CD14-positive monocyte (primary cell): ENCODE measurements around the gene TNFRSF8. TPM values are rescaled to one million over a fixed set of nuclear protein-coding genes. Genes with fewer than 3 reads are reported as not detected.

Experiments used
- DNase-seq, 3 donors: peaks; one replicate each; pipeline ENCODE4 v3.0.0-alpha.2; 2011 to 2022
- H2AFZ ChIP-seq: 2 replicates; pipeline ENCODE4 v1.6.0; 2012; ENCODE audit warnings: mild to moderate bottlenecking, low read depth, low read length, inconsistent platforms; ENCODE audit not compliant: insufficient read depth, poor library complexity, severe bottlenecking
- H3K27ac ChIP-seq, 2 donors: 1 replicate in 1 of 2; 2 replicates in 1 of 2; pipeline ENCODE4 v1.5.1; 2012 to 2013; ENCODE audit warnings: low read length in 2 of 2, control low read depth in 1 of 2, inconsistent platforms in 1 of 2, low read depth in 1 of 2, mild to moderate bottlenecking in 1 of 2
- H3K27me3 ChIP-seq, 2 donors: one replicate each; pipeline versions ENCODE4 v1.6.0 to v1.6.1; 2011 to 2013; ENCODE audit warnings: low read length in 2 of 2; ENCODE audit not compliant: control insufficient read depth in 2 of 2, insufficient read depth in 2 of 2
- H3K36me3 ChIP-seq, 2 donors: replicated peaks in 1 of 2; 1 replicate in 1 of 2; 2 replicates in 1 of 2; pipeline versions ENCODE4 v1.5.1 to v1.6.1; 2012 to 2013; ENCODE audit warnings: low read length in 2 of 2, control low read depth in 1 of 2, inconsistent platforms in 1 of 2, mild to moderate bottlenecking in 1 of 2; ENCODE audit not compliant: insufficient read depth in 2 of 2, control insufficient read depth in 1 of 2
- H3K4me1 ChIP-seq, 2 donors: 1 replicate in 1 of 2; 2 replicates in 1 of 2; pipeline versions ENCODE4 v1.5.1 to v1.6.1; 2012 to 2013; ENCODE audit warnings: low read length in 2 of 2, control low read depth in 1 of 2, inconsistent platforms in 1 of 2, mild to moderate bottlenecking in 1 of 2, moderate library complexity in 1 of 2; ENCODE audit not compliant: insufficient read depth in 2 of 2, control insufficient read depth in 1 of 2
- H3K4me2 ChIP-seq: replicated peaks from 2 replicates; pipeline ENCODE3; 2012; ENCODE audit warnings: low read length, moderate library complexity, mild to moderate bottlenecking; ENCODE audit not compliant: poor library complexity, severe bottlenecking; ENCODE audit errors: extremely low read depth
- H3K4me3 ChIP-seq, 3 experiments: fragments of 200-600 bp in 1 of 3; sonication (generic) in 1 of 3; replicated peaks in 1 of 3; 1 replicate in 2 of 3; 2 replicates in 1 of 3; pipeline ENCODE4 v1.5.1; 2011 to 2013; ENCODE audit warnings: low read length in 3 of 3, mild to moderate bottlenecking in 3 of 3, control low read depth in 2 of 3, low read depth in 2 of 3, inconsistent platforms in 1 of 3, moderate library complexity in 1 of 3
- H3K79me2 ChIP-seq: 2 replicates; pipeline ENCODE4 v1.6.0; 2012; ENCODE audit warnings: mild to moderate bottlenecking, control low read depth, inconsistent platforms, low read length, moderate library complexity; ENCODE audit not compliant: insufficient read depth
- H3K9ac ChIP-seq: 2 replicates; pipeline ENCODE4 v1.6.0; 2017; ENCODE audit warnings: low read length, mild to moderate bottlenecking; ENCODE audit not compliant: insufficient read depth, poor library complexity, severe bottlenecking
- H3K9me3 ChIP-seq, 2 donors: replicated peaks in 1 of 2; 1 replicate in 1 of 2; 2 replicates in 1 of 2; pipeline versions ENCODE4 v1.5.1 to v1.6.1; 2012 to 2013; ENCODE audit warnings: low read length in 2 of 2, control low read depth in 1 of 2; ENCODE audit not compliant: control insufficient read depth in 1 of 2, insufficient read depth in 1 of 2
- H4K20me1 ChIP-seq: 2 replicates; pipeline ENCODE4 v1.6.0; 2012; ENCODE audit warnings: mild to moderate bottlenecking, low read length, control low read depth, moderate library complexity; ENCODE audit not compliant: insufficient read depth
- H3K27ac Mint-ChIP-seq, 7 donors: one replicate each; pipeline ENCODE4 v1.8.0; 2020; ENCODE audit warnings: mild to moderate bottlenecking in 7 of 7, mixed read lengths in 7 of 7, moderate library complexity in 6 of 7, inconsistent platforms in 2 of 7
- H3K27me3 Mint-ChIP-seq, 3 donors: one replicate each; pipeline ENCODE4 v1.8.0; 2021 to 2022; ENCODE audit warnings: low read depth in 3 of 3, mild to moderate bottlenecking in 3 of 3, mixed read lengths in 3 of 3, moderate library complexity in 3 of 3, inconsistent platforms in 1 of 3
- H3K36me3 Mint-ChIP-seq, 2 donors: one replicate each; pipeline ENCODE4 v1.8.0; 2020; ENCODE audit warnings: mixed read lengths in 2 of 2, inconsistent platforms in 1 of 2, mild to moderate bottlenecking in 1 of 2
- H3K4me1 Mint-ChIP-seq: one replicate; pipeline ENCODE4 v1.8.0; 2020; ENCODE audit warnings: mild to moderate bottlenecking, mixed read lengths
- H3K4me3 Mint-ChIP-seq, 2 donors: one replicate each; pipeline ENCODE4 v1.8.0; 2020; ENCODE audit warnings: mild to moderate bottlenecking in 2 of 2, mixed read lengths in 2 of 2, moderate library complexity in 1 of 2
- H3K9me3 Mint-ChIP-seq, 7 donors: one replicate each; pipeline ENCODE4 v1.8.0; 2020 to 2022; ENCODE audit warnings: mixed read lengths in 7 of 7, mild to moderate bottlenecking in 6 of 7, moderate library complexity in 6 of 7, inconsistent platforms in 2 of 7
- CTCF ChIP-seq: fragments of 200-600 bp; IDR thresholded peaks from one replicate; pipeline ENCODE4 v1.8.0; 2022; ENCODE audit warnings: antibody characterized with exemption, mild to moderate bottlenecking
- WGBS: methylation state at CpG from one replicate; pipeline ENCODE4 v1.1.5; 2013; ENCODE audit warnings: missing lambda C conversion rate; ENCODE audit not compliant: insufficient coverage; 5-methylcytosine and 5-hydroxymethylcytosine counted together
- intact Hi-C, 2 donors: fragments of 100-400 bp; cut with micrococcal nuclease; formaldehyde crosslinking; loops; one replicate each; pipeline versions ENCODE4 v1.15.0 to v1.15.1; 2023
- polyA plus RNA-seq, 3 donors: library from polyadenylated mRNA; depleted of rRNA in 1 of 3; unstranded in 2 of 3; stranded (reverse) in 1 of 3; fragments of 300-500 nt in 2 of 3; fragments of >200 nt in 1 of 3; fragmentation: Illumina TruSeq in 2 of 3; gene quantifications; 1 replicate in 2 of 3; 2 replicates in 1 of 3; pipeline ENCODE4 v1.2.3, GENCODE V29; 2012 to 2021

TNFRSF8 gene
- polyA plus RNA-seq, 3 donors = 10.9 to 11.9 (median 11.8) TPM

- Histone ChIP-seq H3K9ac (no peak overlapping the region), H3K4me1 (peaks cover 0 to under 1% of the 10 kb centered on the region in 2 donors), H3K4me2 (no peak overlapping the region), H3K27ac (peak overlapping the region in 1 of 2 donors; percentile 20), H3K36me3 (peaks cover 84 to 95% of the 10 kb centered on the region in 2 donors), H3K4me3 (no peak overlapping the region), H2AFZ (no peak overlapping the region), H3K9me3 (no peaks in the 10 kb centered on the region), H3K79me2 (peaks cover 21% of the 10 kb centered on the region), H3K27me3 (no peaks in the 10 kb centered on the region), H4K20me1 (peaks cover 56% of the 10 kb centered on the region)
- TF ChIP-seq CTCF = no peak
- WGBS = 88% methylated on average over 10 of the region's 10 CpGs
- Mint-ChIP-seq H3K36me3 (peaks cover 75 to 99% of the 10 kb centered on the region in 2 donors), H3K4me1 (peaks cover 6% of the 10 kb centered on the region), H3K27me3 (peaks cover 0 to 1% (median 0%) of the 10 kb centered on the region in 3 donors), H3K4me3 (no peak overlapping the region), H3K9me3 (no peaks in the 10 kb centered on the region), H3K27ac (peak overlapping the region in 3 of 7 donors; percentile 17 to 77 (median 67))
- intact Hi-C loops = no loop called here
- no peak for DNase-seq
Measured at GRCh38 chr1:12026586-12026985, 36.5 kb upstream of the TNFRSF8 start.

- Histone ChIP-seq H3K27ac (no peak overlapping the region), H3K27me3 (no peaks in the 10 kb centered on the region), H3K4me1 (no peaks in the 10 kb centered on the region), H3K9me3 (no peaks in the 10 kb centered on the region), H3K9ac (no peak overlapping the region), H3K4me3 (no peak overlapping the region), H4K20me1 (peaks cover 51% of the 10 kb centered on the region), H3K36me3 (peaks cover 80 to 94% of the 10 kb centered on the region in 2 donors), H3K4me2 (no peak overlapping the region), H3K79me2 (peaks cover 7% of the 10 kb centered on the region), H2AFZ (no peak overlapping the region)
- Mint-ChIP-seq H3K4me3 (no peak overlapping the region), H3K27ac (peak overlapping the region in 3 of 7 donors; percentile 54 to 66 (median 61)), H3K4me1 (no peaks in the 10 kb centered on the region), H3K27me3 (peaks cover 0 to 1% (median 0%) of the 10 kb centered on the region in 3 donors), H3K36me3 (peaks cover 77 to 99% of the 10 kb centered on the region in 2 donors), H3K9me3 (no peaks in the 10 kb centered on the region)
- DNase-seq = no peak
- intact Hi-C loops = no loop called here
- no peak for TF ChIP-seq CTCF
- WGBS = 91% methylated on average over 7 of the region's 8 CpGs
Measured at GRCh38 chr1:12028248-12028647, 34.9 kb upstream of the TNFRSF8 start.
